Uterus (tissue), 4 donors: Measurements from ENCODE around the gene RPS6KC1. TPM values are rescaled to one million over a fixed set of nuclear protein-coding genes. Genes with fewer than 3 reads are reported as not detected.

Source experiments
- DNase-seq, 2 donors: peaks; one replicate each; pipeline ENCODE4 v3.0.0-alpha.2; 2019 to 2020
- H3K27ac ChIP-seq, 2 donors: fragments of 200-600 bp; sonication (generic); 1 replicate in 1 of 2; 2 replicates in 1 of 2; pipeline ENCODE4 v1.5.1; 2016 to 2018
- H3K27me3 ChIP-seq, 2 donors: fragments of 200-600 bp; sonication (generic); one replicate each; pipeline ENCODE4 v1.5.1; 2018 to 2019; ENCODE audit warnings: control low read depth in 1 of 2
- H3K36me3 ChIP-seq, 2 donors: fragments of 200-600 bp; sonication (generic); one replicate each; pipeline ENCODE4 v1.5.1; 2019; ENCODE audit warnings: control low read depth in 1 of 2
- H3K4me1 ChIP-seq, 2 donors: fragments of 200-600 bp; sonication (generic); one replicate each; pipeline ENCODE4 v1.5.1; 2018 to 2019; ENCODE audit warnings: control low read depth in 1 of 2
- H3K4me3 ChIP-seq, 2 donors: fragments of 200-600 bp; sonication (generic); 1 replicate in 1 of 2; 2 replicates in 1 of 2; pipeline ENCODE4 v1.5.1; 2018 to 2019; ENCODE audit warnings: mild to moderate bottlenecking in 1 of 2
- H3K9me3 ChIP-seq, 2 donors: fragments of 200-600 bp; sonication (generic); one replicate each; pipeline ENCODE4 v1.5.1; 2019; ENCODE audit warnings: control low read depth in 1 of 2
- POLR2A ChIP-seq, 2 donors: fragments of 450-650 bp; IDR thresholded peaks; one replicate each; pipeline ENCODE4 v1.6.1; 2016; ENCODE audit warnings: antibody characterized with exemption in 2 of 2, mild to moderate bottlenecking in 1 of 2, moderate library complexity in 1 of 2
- intact Hi-C: fragments of 100-400 bp; cut with DNase I; formaldehyde crosslinking; loops from one replicate; pipeline ENCODE4 v1.15.1; 2023; ENCODE audit warnings: low total_unique reads
- total RNA-seq, 4 donors: library from RNA; depleted of rRNA in 3 of 4; stranded (reverse); fragments of >200 nt in 3 of 4; gene quantifications; one replicate each; pipeline versions ENCODE4 v1.1.0 to v1.2.4, GENCODE V29; 2014 to 2023
- TF ChIP-seq, protein P1 (sequence below), 4 experiments: fragments of 200-600 bp in 2 of 4; fragments of 450-650 bp in 2 of 4; sonication (generic) in 2 of 4; IDR thresholded peaks; one replicate each; pipeline ENCODE4 v1.5.1; 2016 to 2019; ENCODE audit warnings: antibody characterized with exemption in 4 of 4, mild to moderate bottlenecking in 2 of 4, moderate library complexity in 1 of 4
- donor health status: DM: yes; HTN: yes; CAD: no.

Gene RPS6KC1
- total RNA-seq, 4 donors from 2014 or later, result 9.2 to 64.2 (median 22.3) TPM

DNA sequence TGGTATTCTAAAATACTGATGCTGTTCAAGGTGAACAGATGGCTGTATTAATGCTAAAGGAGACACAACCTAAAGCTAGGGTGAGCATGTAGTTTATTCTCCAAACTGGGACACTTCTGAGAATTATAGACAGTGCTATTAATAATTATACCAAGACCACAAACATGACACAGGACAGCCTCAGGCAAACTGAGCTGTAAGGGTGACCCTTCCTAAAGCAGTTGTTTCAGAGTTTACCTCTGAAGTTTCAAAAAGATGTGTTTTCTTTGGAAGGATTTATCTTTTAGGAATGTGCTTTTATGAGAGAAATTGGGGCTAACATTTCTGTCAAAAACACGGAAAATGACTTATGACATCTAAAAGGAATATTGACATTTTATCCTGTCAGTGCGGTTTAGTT is 68.8 kb downstream of the RPS6KC1 start:
- H3K27ac ChIP-seq, result no peak overlapping the region
- no peaks in the 10 kb centered on the region for H3K4me1 ChIP-seq
- no peaks in the 10 kb centered on the region for H3K27me3 ChIP-seq
- no peak for DNase-seq
- H3K36me3 ChIP-seq, result no peaks in the 10 kb centered on the region
- no peaks in the 10 kb centered on the region for H3K9me3 ChIP-seq
- intact Hi-C loops, result no loop called here
- TF ChIP-seq, protein P1, sequence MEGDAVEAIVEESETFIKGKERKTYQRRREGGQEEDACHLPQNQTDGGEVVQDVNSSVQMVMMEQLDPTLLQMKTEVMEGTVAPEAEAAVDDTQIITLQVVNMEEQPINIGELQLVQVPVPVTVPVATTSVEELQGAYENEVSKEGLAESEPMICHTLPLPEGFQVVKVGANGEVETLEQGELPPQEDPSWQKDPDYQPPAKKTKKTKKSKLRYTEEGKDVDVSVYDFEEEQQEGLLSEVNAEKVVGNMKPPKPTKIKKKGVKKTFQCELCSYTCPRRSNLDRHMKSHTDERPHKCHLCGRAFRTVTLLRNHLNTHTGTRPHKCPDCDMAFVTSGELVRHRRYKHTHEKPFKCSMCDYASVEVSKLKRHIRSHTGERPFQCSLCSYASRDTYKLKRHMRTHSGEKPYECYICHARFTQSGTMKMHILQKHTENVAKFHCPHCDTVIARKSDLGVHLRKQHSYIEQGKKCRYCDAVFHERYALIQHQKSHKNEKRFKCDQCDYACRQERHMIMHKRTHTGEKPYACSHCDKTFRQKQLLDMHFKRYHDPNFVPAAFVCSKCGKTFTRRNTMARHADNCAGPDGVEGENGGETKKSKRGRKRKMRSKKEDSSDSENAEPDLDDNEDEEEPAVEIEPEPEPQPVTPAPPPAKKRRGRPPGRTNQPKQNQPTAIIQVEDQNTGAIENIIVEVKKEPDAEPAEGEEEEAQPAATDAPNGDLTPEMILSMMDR (IDR thresholded peaks at IDR 0.05), result no peak
- TF ChIP-seq POLR2A (IDR thresholded peaks at IDR 0.05), result no peak
- H3K4me3 ChIP-seq, result no peak overlapping the region

DNA sequence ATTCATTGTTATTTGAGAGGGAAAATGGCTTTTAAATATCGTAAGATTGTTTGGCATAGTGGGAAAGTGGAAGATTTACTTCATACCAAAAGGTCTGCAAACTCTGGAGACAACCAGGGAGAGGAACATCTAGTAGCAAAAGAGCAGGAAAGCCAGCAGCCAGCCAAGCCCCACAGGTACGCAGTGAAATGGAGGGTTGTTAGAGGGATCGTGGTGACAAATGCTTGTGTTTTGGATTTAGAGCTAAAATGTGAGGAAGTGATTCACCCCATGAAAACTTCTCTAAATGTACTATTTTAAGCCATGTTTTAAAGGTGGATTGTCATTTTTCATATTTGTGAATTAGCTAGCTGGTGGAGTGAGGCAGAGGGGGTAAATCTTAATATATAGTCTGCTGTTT is 69.3 kb downstream of the RPS6KC1 start:
- no peak for DNase-seq
- no peak overlapping the region for H3K4me3 ChIP-seq
- H3K27ac ChIP-seq, result no peak overlapping the region
- H3K4me1 ChIP-seq, result no peaks in the 10 kb centered on the region
- no peaks in the 10 kb centered on the region for H3K36me3 ChIP-seq
- H3K27me3 ChIP-seq, result no peaks in the 10 kb centered on the region
- no peaks in the 10 kb centered on the region for H3K9me3 ChIP-seq
- intact Hi-C loops, result no loop called here
- TF ChIP-seq, protein P1 (IDR thresholded peaks at IDR 0.05), result no peak
- TF ChIP-seq POLR2A (IDR thresholded peaks at IDR 0.05), result no peak

DNA sequence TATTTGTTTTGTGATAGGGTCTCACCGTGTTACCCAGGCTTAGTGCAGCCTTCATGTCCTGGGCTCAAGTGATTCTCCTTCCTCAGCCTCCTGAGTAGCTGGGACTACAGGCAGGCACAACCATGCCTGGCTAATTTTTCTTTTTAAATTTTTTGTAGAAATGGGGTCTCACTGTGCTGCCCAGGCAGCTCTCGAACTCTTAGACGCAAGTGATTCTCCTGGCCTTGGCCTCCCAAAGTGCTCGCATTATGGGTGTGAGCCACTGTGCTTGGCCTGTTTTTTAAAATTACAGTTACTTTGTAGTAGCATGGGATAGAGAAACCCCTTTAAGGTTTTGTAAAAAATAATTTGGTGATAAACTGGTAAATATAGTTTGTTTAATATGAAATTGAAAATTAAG is 69.9 kb downstream of the RPS6KC1 start:
- Histone ChIP-seq H3K4me1 (no peaks in the 10 kb centered on the region), H3K27me3 (no peaks in the 10 kb centered on the region), H3K9me3 (no peaks in the 10 kb centered on the region), H3K36me3 (no peaks in the 10 kb centered on the region), H3K27ac (no peak overlapping the region), H3K4me3 (no peak overlapping the region)
- intact Hi-C loops, result no loop called here
- TF ChIP-seq POLR2A (IDR thresholded peaks at IDR 0.05), result no peak
- TF ChIP-seq, protein P1 (IDR thresholded peaks at IDR 0.05), result no peak
- no peak for DNase-seq

DNA sequence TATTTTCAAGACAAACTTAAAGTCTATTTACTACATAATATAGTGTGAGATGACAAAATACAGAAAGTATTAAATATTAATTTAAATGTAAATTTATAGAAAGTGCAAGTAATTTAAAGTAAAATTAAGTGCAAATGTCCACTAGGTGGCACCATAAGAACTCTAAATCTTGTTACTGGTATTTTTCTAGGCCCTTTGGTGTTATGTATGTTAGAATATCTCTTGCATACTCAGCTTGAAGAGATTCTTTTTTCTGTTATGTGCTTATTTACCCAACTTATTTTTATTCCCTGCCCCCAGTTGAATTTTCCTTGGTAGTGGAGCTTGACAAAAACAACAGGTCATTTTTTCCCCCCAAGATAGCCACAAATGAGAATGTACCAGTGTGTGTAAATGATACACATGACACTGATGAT is 71.5 kb downstream of the RPS6KC1 start:
- H3K4me1 ChIP-seq, result no peaks in the 10 kb centered on the region
- H3K9me3 ChIP-seq, result no peaks in the 10 kb centered on the region
- H3K27ac ChIP-seq, result no peak overlapping the region
- TF ChIP-seq POLR2A (IDR thresholded peaks at IDR 0.05), result no peak
- TF ChIP-seq, protein P1 (IDR thresholded peaks at IDR 0.05), result peak; percentile 14 to 54 (median 38)
- intact Hi-C loops, result no loop called here
- no peak for DNase-seq
- no peaks in the 10 kb centered on the region for H3K27me3 ChIP-seq
- no peaks in the 10 kb centered on the region for H3K36me3 ChIP-seq
- no peak overlapping the region for H3K4me3 ChIP-seq

DNA sequence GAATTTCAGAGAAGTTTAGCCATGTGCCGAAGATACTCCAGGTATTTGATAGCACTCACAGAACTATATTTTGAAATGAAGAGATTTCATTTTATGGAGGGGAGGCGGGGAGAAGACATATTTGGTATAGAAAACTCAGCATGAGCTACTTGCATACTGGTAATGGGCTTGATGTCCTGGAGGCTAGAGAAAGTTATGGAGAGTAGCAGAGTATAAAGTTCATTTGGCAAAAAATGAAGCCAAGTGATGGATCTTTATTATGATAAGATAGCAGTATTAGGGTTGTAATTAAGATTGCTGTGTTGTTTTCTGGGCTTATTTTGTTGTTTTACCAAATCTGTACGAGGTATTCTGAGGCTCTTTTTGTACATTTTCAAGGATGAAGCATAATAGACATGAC is 72.0 kb downstream of the RPS6KC1 start:
- Histone ChIP-seq H3K36me3 (no peaks in the 10 kb centered on the region), H3K4me3 (no peak overlapping the region), H3K4me1 (no peaks in the 10 kb centered on the region), H3K27ac (no peak overlapping the region), H3K27me3 (no peaks in the 10 kb centered on the region), H3K9me3 (no peaks in the 10 kb centered on the region)
- no peak for DNase-seq
- TF ChIP-seq, protein P1 (IDR thresholded peaks at IDR 0.05), result no peak
- no peak for TF ChIP-seq POLR2A (IDR thresholded peaks at IDR 0.05)
- intact Hi-C loops, result no loop called here
